Measurements from ENCODE around the gene PTPRK.

Gene PTPRK

GRCh38 chr6:128057541-128057940, 462.9 kb downstream of the PTPRK start:
- no peak for DNase-seq

GRCh38 chr6:128053109-128053508, 467.3 kb downstream of the PTPRK start:
- no peak for DNase-seq

- DNase-seq, result no peak
Observed at GRCh38 chr6:128047989-128048388, 472.4 kb downstream of the PTPRK start.

- no peak for DNase-seq
Observed at GRCh38 chr6:128046033-128046432, 474.4 kb downstream of the PTPRK start.

- no peak for DNase-seq
Observed at GRCh38 chr6:128039543-128039942, 480.9 kb downstream of the PTPRK start.

GRCh38 chr6:128036808-128037570, 483.4 kb downstream of the PTPRK start:
- DNase-seq, result no peak

GRCh38 chr6:128033156-128033555, 487.2 kb downstream of the PTPRK start:
- no peak for DNase-seq

- DNase-seq, result peak; percentile 2
Observed at GRCh38 chr6:128032042-128032441, 488.4 kb downstream of the PTPRK start.

- no peak for DNase-seq
Observed at GRCh38 chr6:128029826-128030225, 490.6 kb downstream of the PTPRK start.

GRCh38 chr6:128028183-128028582, 492.2 kb downstream of the PTPRK start:
- no peak for DNase-seq

- DNase-seq, result no peak
Observed at GRCh38 chr6:128025478-128025877, 494.9 kb downstream of the PTPRK start.

GRCh38 chr6:128024969-128025368, 495.4 kb downstream of the PTPRK start:
- DNase-seq, result no peak

- DNase-seq, result no peak
Observed at GRCh38 chr6:128024046-128024445, 496.4 kb downstream of the PTPRK start.

GRCh38 chr6:128018821-128019220, 501.6 kb downstream of the PTPRK start:
- no peak for DNase-seq

GRCh38 chr6:128017288-128017687, 503.1 kb downstream of the PTPRK start:
- no peak for DNase-seq

- DNase-seq, result no peak
Observed at GRCh38 chr6:128007658-128008057, 512.7 kb downstream of the PTPRK start.

- no peak for DNase-seq
Observed at GRCh38 chr6:128005009-128005408, 515.4 kb downstream of the PTPRK start.

GRCh38 chr6:128000363-128000762, 520.0 kb downstream of the PTPRK start:
- no peak for DNase-seq

GRCh38 chr6:127998985-127999384, 521.4 kb downstream of the PTPRK start:
- DNase-seq, result no peak

- no peak for DNase-seq
Observed at GRCh38 chr6:127997496-127998164, 522.8 kb downstream of the PTPRK start.

GRCh38 chr6:127996925-127997324, 523.5 kb downstream of the PTPRK start:
- no peak for DNase-seq

GRCh38 chr6:127992144-127992543, 528.3 kb downstream of the PTPRK start:
- DNase-seq, result no peak

- no peak for DNase-seq
Observed at GRCh38 chr6:127990074-127990473, 530.3 kb downstream of the PTPRK start.

GRCh38 chr6:127980996-127981395, 539.4 kb downstream of the PTPRK start:
- DNase-seq, result no peak

GRCh38 chr6:127978185-127978584, 542.2 kb downstream of the PTPRK start:
- peak; percentile 51 for DNase-seq

Data from CD4-positive, alpha-beta T cell treated with Interleukin-10 for 1 hour (primary cell).